Endothelial cell (in vitro differentiated cells): ENCODE results near the gene MRPL37. TPM values are rescaled to one million over a fixed set of nuclear protein-coding genes. Genes with fewer than 3 reads are reported as not detected.

Experiments used
- DNase-seq: peaks from one replicate; pipeline ENCODE4 v3.0.0; 2021; ENCODE audit warnings: low spot score
- H3K27ac Mint-ChIP-seq: one replicate; pipeline ENCODE4 v1.8.0; 2021; ENCODE audit warnings: mixed read lengths, inconsistent platforms; ENCODE audit not compliant: unreplicated experiment
- H3K27me3 Mint-ChIP-seq: one replicate; pipeline ENCODE4 v1.8.0; 2021; ENCODE audit warnings: mild to moderate bottlenecking, moderate library complexity, mixed read lengths, inconsistent platforms; ENCODE audit not compliant: unreplicated experiment
- H3K36me3 Mint-ChIP-seq: one replicate; pipeline ENCODE4 v1.8.0; 2021; ENCODE audit warnings: mild to moderate bottlenecking, low read depth, mixed read lengths, inconsistent platforms; ENCODE audit not compliant: unreplicated experiment
- H3K4me1 Mint-ChIP-seq: one replicate; pipeline ENCODE4 v1.8.0; 2021; ENCODE audit warnings: mild to moderate bottlenecking, mixed read lengths, inconsistent platforms; ENCODE audit not compliant: unreplicated experiment
- H3K4me3 Mint-ChIP-seq: one replicate; pipeline ENCODE4 v1.8.0; 2021; ENCODE audit warnings: mild to moderate bottlenecking, mixed read lengths, inconsistent platforms; ENCODE audit not compliant: unreplicated experiment
- H3K9me3 Mint-ChIP-seq: one replicate; pipeline ENCODE4 v1.8.0; 2021; ENCODE audit warnings: mixed read lengths, inconsistent platforms; ENCODE audit not compliant: unreplicated experiment
- total RNA-seq: library from RNA; stranded (reverse); fragmentation: NEBNext Ultra II Directional; extraction: Animal tissue kit (Norgen Biotek cat#: 25700); gene quantifications from one replicate; pipeline ENCODE4 v1.2.1, GENCODE V29; 2021; ENCODE audit not compliant: unreplicated experiment
- TF ChIP-seq, protein P1 (sequence below): fragments of 200-600 bp; sonication (generic); IDR thresholded peaks from one replicate; pipeline ENCODE4 v1.5.0; 2021; ENCODE audit warnings: antibody characterized with exemption; ENCODE audit not compliant: unreplicated experiment

Gene MRPL37
- total RNA-seq, 1 donor from 2014 or later = 63.1 TPM

DNA sequence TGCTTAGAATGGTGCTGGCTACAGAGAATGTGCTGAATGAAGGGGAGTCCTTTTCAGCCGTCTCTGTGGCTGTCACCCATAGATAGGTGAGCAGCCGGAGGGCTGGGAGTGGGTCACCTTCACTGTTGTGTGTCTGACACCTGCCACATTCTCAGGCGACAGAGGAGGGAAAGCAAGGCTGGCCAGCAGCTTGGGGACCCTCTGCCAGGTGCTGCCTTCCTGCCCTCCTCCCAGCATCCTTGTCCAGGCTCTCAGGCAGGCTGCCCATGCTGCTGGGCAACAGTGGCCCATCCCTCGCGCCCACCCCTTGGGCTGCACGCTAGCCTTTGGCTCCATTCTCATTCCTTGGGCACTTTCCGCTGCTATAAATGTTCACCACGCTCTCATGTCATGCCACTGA, 22.2 kb upstream of the MRPL37 start:
- H3K9me3 Mint-ChIP-seq = no peaks in the 10 kb centered on the region
- peaks cover 15% of the 10 kb centered on the region for H3K4me1 Mint-ChIP-seq
- no peak overlapping the region for H3K4me3 Mint-ChIP-seq
- peaks cover 5% of the 10 kb centered on the region for H3K27me3 Mint-ChIP-seq
- TF ChIP-seq, protein P1, sequence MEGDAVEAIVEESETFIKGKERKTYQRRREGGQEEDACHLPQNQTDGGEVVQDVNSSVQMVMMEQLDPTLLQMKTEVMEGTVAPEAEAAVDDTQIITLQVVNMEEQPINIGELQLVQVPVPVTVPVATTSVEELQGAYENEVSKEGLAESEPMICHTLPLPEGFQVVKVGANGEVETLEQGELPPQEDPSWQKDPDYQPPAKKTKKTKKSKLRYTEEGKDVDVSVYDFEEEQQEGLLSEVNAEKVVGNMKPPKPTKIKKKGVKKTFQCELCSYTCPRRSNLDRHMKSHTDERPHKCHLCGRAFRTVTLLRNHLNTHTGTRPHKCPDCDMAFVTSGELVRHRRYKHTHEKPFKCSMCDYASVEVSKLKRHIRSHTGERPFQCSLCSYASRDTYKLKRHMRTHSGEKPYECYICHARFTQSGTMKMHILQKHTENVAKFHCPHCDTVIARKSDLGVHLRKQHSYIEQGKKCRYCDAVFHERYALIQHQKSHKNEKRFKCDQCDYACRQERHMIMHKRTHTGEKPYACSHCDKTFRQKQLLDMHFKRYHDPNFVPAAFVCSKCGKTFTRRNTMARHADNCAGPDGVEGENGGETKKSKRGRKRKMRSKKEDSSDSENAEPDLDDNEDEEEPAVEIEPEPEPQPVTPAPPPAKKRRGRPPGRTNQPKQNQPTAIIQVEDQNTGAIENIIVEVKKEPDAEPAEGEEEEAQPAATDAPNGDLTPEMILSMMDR = no peak
- no peak overlapping the region for H3K27ac Mint-ChIP-seq
- no peak for DNase-seq
- peaks cover 3% of the 10 kb centered on the region for H3K36me3 Mint-ChIP-seq

DNA sequence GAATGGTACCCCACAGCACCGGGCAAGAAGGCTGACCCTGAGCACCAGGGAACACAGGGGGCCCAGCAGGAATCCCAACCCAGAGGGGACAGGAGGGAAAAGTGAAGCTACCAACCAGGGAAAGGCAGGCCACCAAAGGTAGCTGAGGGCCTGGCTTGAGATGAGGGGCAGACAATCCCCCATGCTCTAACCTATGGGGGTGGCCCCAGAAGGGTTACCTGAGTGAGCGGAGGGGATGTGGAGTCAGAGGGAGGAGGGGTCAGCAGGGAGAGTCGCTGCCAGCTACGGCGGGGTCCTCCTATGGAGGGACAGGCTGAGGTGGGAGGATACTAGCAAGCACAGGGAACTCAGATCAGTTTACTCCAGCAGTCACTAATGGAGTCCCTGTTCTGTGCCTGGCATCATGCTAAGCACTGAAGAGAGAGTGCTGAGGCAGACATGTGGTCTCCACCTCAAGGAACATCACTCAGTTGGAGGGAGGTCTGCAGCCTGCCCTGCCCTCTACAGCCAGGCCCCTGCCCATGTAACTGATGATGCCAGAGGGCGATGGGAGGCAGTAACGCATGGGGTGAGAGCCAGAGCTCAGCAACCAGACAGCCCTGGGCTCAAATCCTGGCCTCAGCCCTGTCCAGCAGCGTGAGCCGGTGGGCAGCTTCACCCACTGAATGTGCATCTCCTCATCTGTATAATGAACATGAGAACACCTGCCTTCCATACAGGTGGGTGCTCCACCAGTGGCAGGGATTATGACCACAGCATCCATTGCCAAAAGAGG, 21.5 kb upstream of the MRPL37 start:
- peaks cover 3% of the 10 kb centered on the region for H3K36me3 Mint-ChIP-seq
- no peak overlapping the region for H3K4me3 Mint-ChIP-seq
- peaks cover 10% of the 10 kb centered on the region for H3K4me1 Mint-ChIP-seq
- DNase-seq = no peak
- H3K27ac Mint-ChIP-seq = no peak overlapping the region
- TF ChIP-seq, protein P1 = no peak
- H3K27me3 Mint-ChIP-seq = peaks cover 5% of the 10 kb centered on the region
- no peaks in the 10 kb centered on the region for H3K9me3 Mint-ChIP-seq

DNA sequence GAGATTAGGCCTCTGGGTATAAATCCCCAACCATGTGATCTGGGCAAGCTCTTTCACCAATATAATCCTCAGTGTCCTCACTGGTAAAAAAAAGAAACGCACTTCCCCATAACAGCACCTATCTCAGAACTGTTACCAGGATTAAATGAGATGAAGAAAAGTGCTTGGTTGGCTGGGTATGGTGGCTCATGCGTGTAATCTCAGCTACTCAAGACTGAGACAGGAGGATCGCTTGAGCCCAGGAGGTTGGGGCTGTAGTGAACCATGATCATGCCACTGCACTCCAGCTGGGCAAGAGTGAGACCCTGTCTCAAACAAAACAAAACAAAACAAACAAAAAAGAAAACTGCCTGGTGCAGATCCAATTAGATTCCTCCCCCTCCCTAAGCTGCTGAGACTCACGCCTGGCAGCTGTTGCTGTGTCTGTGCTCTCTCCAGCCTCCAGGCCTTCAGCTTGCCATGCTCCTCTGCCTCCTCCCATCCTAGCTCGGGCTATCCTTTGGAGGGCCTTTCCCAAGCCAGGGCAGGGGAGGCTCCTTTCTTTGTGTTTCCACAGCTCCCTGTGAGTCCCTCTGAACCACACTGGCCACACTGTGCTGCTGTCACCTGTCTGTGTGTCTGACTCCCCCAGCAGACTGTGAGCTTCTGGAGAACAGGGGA, 19.1 kb upstream of the MRPL37 start:
- H3K9me3 Mint-ChIP-seq = no peaks in the 10 kb centered on the region
- H3K36me3 Mint-ChIP-seq = peaks cover 7% of the 10 kb centered on the region
- H3K27me3 Mint-ChIP-seq = peaks cover 5% of the 10 kb centered on the region
- H3K4me3 Mint-ChIP-seq = no peak overlapping the region
- peaks cover 3% of the 10 kb centered on the region for H3K4me1 Mint-ChIP-seq
- TF ChIP-seq, protein P1 = no peak
- no peak for DNase-seq
- no peak overlapping the region for H3K27ac Mint-ChIP-seq

DNA sequence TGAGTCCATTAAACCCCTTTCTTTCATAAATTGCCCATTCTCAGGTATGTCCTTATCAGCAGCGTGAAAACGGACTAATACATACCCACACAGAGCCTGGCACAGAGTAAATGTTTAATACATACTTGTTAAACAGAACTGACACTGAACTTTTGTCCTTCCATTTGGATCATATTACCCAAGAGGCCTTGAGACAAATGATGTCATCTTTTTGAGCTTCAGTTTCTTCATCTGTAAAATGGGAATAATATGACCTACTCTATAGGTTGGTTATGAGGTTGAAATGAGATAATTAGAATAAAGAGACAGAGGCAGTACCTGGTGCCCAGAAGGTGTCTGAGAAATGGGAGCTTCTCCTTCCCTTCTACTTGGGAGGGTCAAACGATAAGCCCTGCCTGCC, 13.9 kb upstream of the MRPL37 start:
- Mint-ChIP-seq H3K9me3 (no peaks in the 10 kb centered on the region), H3K27me3 (peaks cover 5% of the 10 kb centered on the region), H3K4me1 (peaks cover 8% of the 10 kb centered on the region), H3K27ac (no peak overlapping the region), H3K36me3 (peaks cover 4% of the 10 kb centered on the region), H3K4me3 (no peak overlapping the region)
- TF ChIP-seq, protein P1 = no peak
- no peak for DNase-seq

DNA sequence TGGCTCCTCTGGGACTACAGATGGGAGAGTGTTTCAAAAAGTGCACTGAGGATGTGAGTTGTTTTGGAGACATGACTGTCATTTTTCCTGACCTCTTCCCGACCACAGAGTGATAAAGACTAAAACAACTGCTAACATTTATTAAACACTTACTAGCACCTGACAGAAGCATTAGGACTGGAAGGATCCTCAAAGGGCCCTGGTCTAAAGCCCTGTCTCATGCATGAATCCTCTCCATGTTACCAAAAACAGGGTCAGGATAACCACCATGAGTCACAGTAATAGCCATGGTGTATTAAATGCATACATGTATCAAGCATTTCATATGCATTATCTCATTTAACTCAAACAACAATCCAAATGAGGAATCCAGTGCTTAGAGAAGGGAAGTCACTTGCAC, 11.7 kb upstream of the MRPL37 start:
- H3K4me3 Mint-ChIP-seq = no peak overlapping the region
- H3K27ac Mint-ChIP-seq = no peak overlapping the region
- DNase-seq = no peak
- TF ChIP-seq, protein P1 = no peak
- peaks cover 4% of the 10 kb centered on the region for H3K36me3 Mint-ChIP-seq
- H3K9me3 Mint-ChIP-seq = no peaks in the 10 kb centered on the region
- H3K4me1 Mint-ChIP-seq = peaks cover 5% of the 10 kb centered on the region
- peaks cover 1% of the 10 kb centered on the region for H3K27me3 Mint-ChIP-seq
